SK-N-SH (cell line): ENCODE measurements around the gene FNDC3B. TPM values are rescaled to one million over a fixed set of nuclear protein-coding genes. Genes with fewer than 3 reads are reported as not detected.

Experiments
- CTCF ChIA-PET: fragments of 300-600, 350-600 bp; formaldehyde crosslinking; extraction: SDS; loops from one replicate; lab custom pipeline; 2021; lab: Yijun Ruan, JAX
- POLR2A ChIA-PET: fragments of 350-600 bp; sonication (Branson Sonifier 250); formaldehyde crosslinking; extraction: SDS; loops from one replicate; lab custom pipeline; 2020; ENCODE audit warnings: antibody characterized with exemption, inconsistent platforms; lab: Yijun Ruan, JAX
- DNase-seq: peaks from one replicate; pipeline ENCODE4 v3.0.0; 2012
- H2AFZ ChIP-seq: fragments of 200-600 bp; sonication (generic); 2 replicates; pipeline ENCODE4 v1.8.1; 2016; ENCODE audit warnings: antibody characterized with exemption, mild to moderate bottlenecking, low read depth
- H3F3A ChIP-seq: fragments of 200-600 bp; sonication (generic); replicated peaks from 2 replicates; pipeline ENCODE3; 2016; ENCODE audit warnings: antibody characterized with exemption, mild to moderate bottlenecking; ENCODE audit not compliant: insufficient read depth
- H3K27ac ChIP-seq, 2 experiments: fragments of 200-500 bp in 1 of 2; fragments of 200-600 bp in 1 of 2; sonication (Bioruptor generic) in 1 of 2; sonication (generic), shearing (Covaris generic) in 1 of 2; 2 replicates each; pipeline versions ENCODE4 v1.5.1 to v1.6.1; 2014 to 2016; ENCODE audit warnings: low read depth in 2 of 2, inconsistent platforms in 1 of 2, low read length in 1 of 2, mild to moderate bottlenecking in 1 of 2, mixed read lengths in 1 of 2
- H3K27me3 ChIP-seq: fragments of 200-600 bp; sonication (generic), shearing (Covaris generic); 2 replicates; pipeline ENCODE4 v1.6.1; 2016; ENCODE audit warnings: mixed run types; ENCODE audit not compliant: insufficient read depth
- H3K36me3 ChIP-seq, 2 experiments: fragments of 200-500 bp in 1 of 2; fragments of 200-600 bp in 1 of 2; sonication (Bioruptor generic) in 1 of 2; sonication (generic) in 1 of 2; replicated peaks in 1 of 2; 2 replicates each; pipeline versions ENCODE3 to v1.5.1; 2014 to 2016; ENCODE audit warnings: low read length in 1 of 2, mild to moderate bottlenecking in 1 of 2; ENCODE audit not compliant: insufficient read depth in 2 of 2, control insufficient read depth in 1 of 2
- H3K4me1 ChIP-seq, 2 experiments: fragments of 200-500 bp in 1 of 2; fragments of 200-600 bp in 1 of 2; sonication (Bioruptor generic) in 1 of 2; sonication (generic), shearing (Covaris generic) in 1 of 2; 2 replicates each; pipeline versions ENCODE4 v1.5.1 to v1.6.1; 2014 to 2016; ENCODE audit warnings: low read depth in 1 of 2, low read length in 1 of 2, mixed run types in 1 of 2; ENCODE audit not compliant: insufficient read depth in 2 of 2, control insufficient read depth in 1 of 2
- H3K4me2 ChIP-seq: fragments of 200-600 bp; sonication (generic), shearing (Covaris generic); 2 replicates; pipeline ENCODE4 v1.6.1; 2017; ENCODE audit warnings: mixed run types
- H3K4me3 ChIP-seq, 2 experiments: fragments of 200-500 bp in 1 of 2; fragments of 200-600 bp in 1 of 2; sonication (Bioruptor generic) in 1 of 2; sonication (generic), shearing (Covaris generic) in 1 of 2; 2 replicates each; pipeline versions ENCODE4 v1.5.1 to v1.8.1; 2014 to 2016; ENCODE audit warnings: low read depth in 2 of 2, inconsistent platforms in 1 of 2, low read length in 1 of 2, mild to moderate bottlenecking in 1 of 2, mixed read lengths in 1 of 2, moderate library complexity in 1 of 2
- H3K79me2 ChIP-seq: fragments of 200-600 bp; sonication (generic); 2 replicates; pipeline ENCODE4 v1.8.1; 2017; ENCODE audit warnings: mild to moderate bottlenecking; ENCODE audit not compliant: insufficient read depth
- H3K9ac ChIP-seq: fragments of 200-600 bp; sonication (generic); 2 replicates; pipeline ENCODE4 v1.6.1; 2017; ENCODE audit warnings: mixed run types
- H3K9me2 ChIP-seq: fragments of 200-600 bp; sonication (generic); 2 replicates; pipeline ENCODE4 v1.6.1; 2017; ENCODE audit warnings: mixed run types
- H3K9me3 ChIP-seq: fragments of 200-600 bp; sonication (generic); 2 replicates; pipeline ENCODE4 v1.6.1; 2017; ENCODE audit warnings: mixed run types, mild to moderate bottlenecking, moderate library complexity
- H4K20me1 ChIP-seq: fragments of 200-600 bp; sonication (generic); 2 replicates; pipeline ENCODE4 v1.6.1; 2017; ENCODE audit warnings: mild to moderate bottlenecking, mixed run types; ENCODE audit not compliant: insufficient read depth
- CHD2 ChIP-seq: fragments of 150-350 bp; IDR thresholded peaks from 2 replicates; pipeline ENCODE4 v1.6.1; 2018; ENCODE audit warnings: low read length; ENCODE audit not compliant: partially characterized antibody
- EZH2phosphoT487 ChIP-seq: fragments of 200-600 bp; sonication (generic); IDR thresholded peaks from 2 replicates; pipeline ENCODE4 v1.6.1; 2017; ENCODE audit warnings: low read depth, mixed run types, mild to moderate bottlenecking, antibody characterized with exemption, moderate library complexity, borderline replicate concordance
- FOSL2 ChIP-seq: IDR thresholded peaks from 2 replicates; pipeline ENCODE4 v1.4.0; 2012; ENCODE audit warnings: low read depth, mild to moderate bottlenecking, moderate library complexity, borderline replicate concordance
- FOXJ3 ChIP-seq: sonication (generic); formaldehyde crosslinking; IDR thresholded peaks from 2 replicates; pipeline ENCODE4 v1.5.1; 2020; ENCODE audit warnings: mild to moderate bottlenecking, missing genetic modification reagents
- FOXM1 ChIP-seq: IDR thresholded peaks from 2 replicates; pipeline ENCODE4 v1.4.0; 2012; ENCODE audit warnings: low read depth, mild to moderate bottlenecking
- GABPA ChIP-seq: IDR thresholded peaks from 2 replicates; pipeline ENCODE4 v1.4.0; 2012; ENCODE audit warnings: low read depth, mild to moderate bottlenecking
- NFIC ChIP-seq: IDR thresholded peaks from 2 replicates; pipeline ENCODE4 v1.4.0; 2012; ENCODE audit warnings: borderline replicate concordance
- POLR2AphosphoS5 ChIP-seq: IDR thresholded peaks from 2 replicates; pipeline ENCODE4 v1.6.1; 2012; ENCODE audit warnings: low read depth, low read length
- RFX5 ChIP-seq: IDR thresholded peaks from 2 replicates; pipeline ENCODE4 v1.6.1; 2012; ENCODE audit warnings: mild to moderate bottlenecking, improper control_type of control experiment, low read length
- TAF1 ChIP-seq: IDR thresholded peaks from 2 replicates; pipeline ENCODE4 v1.6.1; 2012; ENCODE audit warnings: low read depth, mild to moderate bottlenecking, low read length, moderate library complexity, borderline replicate concordance
- YY1 ChIP-seq: IDR thresholded peaks from 2 replicates; pipeline ENCODE4 v1.4.0; 2012; ENCODE audit warnings: low read depth, mild to moderate bottlenecking
- WGBS: methylation state at CpG from one replicate; pipeline ENCODE4 v1.1.6; 2017; ENCODE audit warnings: low lambda C conversion rate; 5-methylcytosine and 5-hydroxymethylcytosine counted together
- polyA plus RNA-seq, 3 experiments: library from polyadenylated mRNA; depleted of rRNA; stranded (reverse); fragments of >200 nt; gene quantifications; 2 replicates each; pipeline ENCODE4 v1.2.3, GENCODE V29; 2012
- TF ChIP-seq, protein P1 (sequence below): IDR thresholded peaks from 2 replicates; pipeline ENCODE4 v1.4.0; 2012; ENCODE audit warnings: low read depth, borderline replicate concordance
- TF ChIP-seq, protein P2 (sequence below): IDR thresholded peaks from 2 replicates; pipeline ENCODE4 v1.6.1; 2012; ENCODE audit warnings: mild to moderate bottlenecking, low read depth, low read length, moderate library complexity
- TF ChIP-seq, protein P3 (sequence below): IDR thresholded peaks from 2 replicates; pipeline ENCODE4 v1.4.0; 2012; ENCODE audit warnings: low read depth
- TF ChIP-seq, protein P4 (sequence below): fragments of 150-350 bp; IDR thresholded peaks from 2 replicates; pipeline ENCODE4 v1.6.1; 2017; ENCODE audit warnings: antibody characterized with exemption, low read length, low read depth, borderline replicate concordance

FNDC3B gene
- polyA plus RNA-seq, 1 of the 3 experiments (the other 2 are of a cell fraction) = 10.4 TPM

DNA sequence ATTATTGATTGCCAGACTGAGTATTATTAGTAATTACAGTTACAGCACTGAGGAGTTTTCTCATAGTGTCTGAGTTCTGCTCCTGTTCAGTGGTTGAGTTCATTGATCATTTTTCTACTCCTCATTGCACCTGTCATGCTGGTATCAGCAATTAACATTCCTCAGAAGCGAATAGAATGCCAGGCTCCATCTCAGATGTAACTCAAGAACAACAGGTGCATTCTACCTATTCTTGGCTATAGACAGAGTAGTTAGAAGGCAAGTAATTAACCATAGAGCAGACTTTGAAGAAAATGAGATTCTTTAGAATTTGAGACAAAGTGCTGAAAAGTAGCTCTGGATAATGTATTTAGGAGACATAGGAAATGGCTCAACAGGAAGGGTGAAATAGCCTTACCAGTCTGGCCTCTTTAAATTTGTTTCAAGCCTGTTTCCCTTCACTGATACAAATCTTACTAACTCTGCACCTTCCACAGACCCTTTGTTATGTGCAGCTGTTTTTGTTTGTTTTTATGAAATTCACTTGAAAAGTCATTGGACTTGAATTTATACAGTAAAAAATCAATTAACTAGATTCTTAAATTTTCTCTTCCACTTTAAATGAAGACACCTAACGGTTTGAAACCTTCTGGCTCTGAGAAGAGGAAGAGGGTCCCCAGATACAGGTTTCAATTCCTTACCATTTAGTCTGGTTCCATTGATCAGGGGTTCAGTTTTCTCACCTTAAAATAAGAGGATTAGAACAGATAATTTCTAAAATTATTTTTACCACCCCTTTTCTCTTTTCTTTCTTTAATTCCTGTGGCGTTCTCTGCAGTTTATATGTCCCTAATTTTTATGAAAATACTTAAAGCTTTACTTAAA is 109.6 kb downstream of the FNDC3B start:
- CTCF ChIA-PET = no interaction called here
- H3K4me3 ChIP-seq = no peak overlapping the region
- WGBS = 97% methylated on average over 3 of the region's 3 CpGs
- peaks cover 45% of the 10 kb centered on the region for H3F3A ChIP-seq
- DNase-seq = no peak
- POLR2A ChIA-PET = no interaction called here
- H3K36me3 ChIP-seq = peaks cover 0 to 28% of the 10 kb centered on the region in 2 experiments
- H3K9me3 ChIP-seq = no peaks in the 10 kb centered on the region
- peak overlapping the region; percentile 16 to 51; a peak in 3 of 4 replicates for H3K27ac ChIP-seq
- H3K79me2 ChIP-seq = peaks cover 94% of the 10 kb centered on the region
- H3K9me2 ChIP-seq = no peaks in the 10 kb centered on the region
- TF ChIP-seq FOXJ3 (no peak), RFX5 (no peak), YY1 (no peak), NFIC (no peak), CHD2 (no peak), FOSL2 (no peak)
- TF ChIP-seq, protein P1, sequence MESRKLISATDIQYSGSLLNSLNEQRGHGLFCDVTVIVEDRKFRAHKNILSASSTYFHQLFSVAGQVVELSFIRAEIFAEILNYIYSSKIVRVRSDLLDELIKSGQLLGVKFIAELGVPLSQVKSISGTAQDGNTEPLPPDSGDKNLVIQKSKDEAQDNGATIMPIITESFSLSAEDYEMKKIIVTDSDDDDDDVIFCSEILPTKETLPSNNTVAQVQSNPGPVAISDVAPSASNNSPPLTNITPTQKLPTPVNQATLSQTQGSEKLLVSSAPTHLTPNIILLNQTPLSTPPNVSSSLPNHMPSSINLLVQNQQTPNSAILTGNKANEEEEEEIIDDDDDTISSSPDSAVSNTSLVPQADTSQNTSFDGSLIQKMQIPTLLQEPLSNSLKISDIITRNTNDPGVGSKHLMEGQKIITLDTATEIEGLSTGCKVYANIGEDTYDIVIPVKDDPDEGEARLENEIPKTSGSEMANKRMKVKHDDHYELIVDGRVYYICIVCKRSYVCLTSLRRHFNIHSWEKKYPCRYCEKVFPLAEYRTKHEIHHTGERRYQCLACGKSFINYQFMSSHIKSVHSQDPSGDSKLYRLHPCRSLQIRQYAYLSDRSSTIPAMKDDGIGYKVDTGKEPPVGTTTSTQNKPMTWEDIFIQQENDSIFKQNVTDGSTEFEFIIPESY = no peak
- TF ChIP-seq, protein P2, sequence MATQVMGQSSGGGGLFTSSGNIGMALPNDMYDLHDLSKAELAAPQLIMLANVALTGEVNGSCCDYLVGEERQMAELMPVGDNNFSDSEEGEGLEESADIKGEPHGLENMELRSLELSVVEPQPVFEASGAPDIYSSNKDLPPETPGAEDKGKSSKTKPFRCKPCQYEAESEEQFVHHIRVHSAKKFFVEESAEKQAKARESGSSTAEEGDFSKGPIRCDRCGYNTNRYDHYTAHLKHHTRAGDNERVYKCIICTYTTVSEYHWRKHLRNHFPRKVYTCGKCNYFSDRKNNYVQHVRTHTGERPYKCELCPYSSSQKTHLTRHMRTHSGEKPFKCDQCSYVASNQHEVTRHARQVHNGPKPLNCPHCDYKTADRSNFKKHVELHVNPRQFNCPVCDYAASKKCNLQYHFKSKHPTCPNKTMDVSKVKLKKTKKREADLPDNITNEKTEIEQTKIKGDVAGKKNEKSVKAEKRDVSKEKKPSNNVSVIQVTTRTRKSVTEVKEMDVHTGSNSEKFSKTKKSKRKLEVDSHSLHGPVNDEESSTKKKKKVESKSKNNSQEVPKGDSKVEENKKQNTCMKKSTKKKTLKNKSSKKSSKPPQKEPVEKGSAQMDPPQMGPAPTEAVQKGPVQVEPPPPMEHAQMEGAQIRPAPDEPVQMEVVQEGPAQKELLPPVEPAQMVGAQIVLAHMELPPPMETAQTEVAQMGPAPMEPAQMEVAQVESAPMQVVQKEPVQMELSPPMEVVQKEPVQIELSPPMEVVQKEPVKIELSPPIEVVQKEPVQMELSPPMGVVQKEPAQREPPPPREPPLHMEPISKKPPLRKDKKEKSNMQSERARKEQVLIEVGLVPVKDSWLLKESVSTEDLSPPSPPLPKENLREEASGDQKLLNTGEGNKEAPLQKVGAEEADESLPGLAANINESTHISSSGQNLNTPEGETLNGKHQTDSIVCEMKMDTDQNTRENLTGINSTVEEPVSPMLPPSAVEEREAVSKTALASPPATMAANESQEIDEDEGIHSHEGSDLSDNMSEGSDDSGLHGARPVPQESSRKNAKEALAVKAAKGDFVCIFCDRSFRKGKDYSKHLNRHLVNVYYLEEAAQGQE = no peak
- TF ChIP-seq, protein P3, sequence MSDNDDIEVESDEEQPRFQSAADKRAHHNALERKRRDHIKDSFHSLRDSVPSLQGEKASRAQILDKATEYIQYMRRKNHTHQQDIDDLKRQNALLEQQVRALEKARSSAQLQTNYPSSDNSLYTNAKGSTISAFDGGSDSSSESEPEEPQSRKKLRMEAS = no peak
- no peaks in the 10 kb centered on the region for H4K20me1 ChIP-seq
- no peaks in the 10 kb centered on the region for H3K27me3 ChIP-seq
- peaks cover 22 to 39% of the 10 kb centered on the region in 2 experiments for H3K4me1 ChIP-seq
- no peak overlapping the region for H3K9ac ChIP-seq
- H2AFZ ChIP-seq = no peak overlapping the region
- peak overlapping the region; percentile 13; the same call in 1 of the 2 replicates for H3K4me2 ChIP-seq

DNA sequence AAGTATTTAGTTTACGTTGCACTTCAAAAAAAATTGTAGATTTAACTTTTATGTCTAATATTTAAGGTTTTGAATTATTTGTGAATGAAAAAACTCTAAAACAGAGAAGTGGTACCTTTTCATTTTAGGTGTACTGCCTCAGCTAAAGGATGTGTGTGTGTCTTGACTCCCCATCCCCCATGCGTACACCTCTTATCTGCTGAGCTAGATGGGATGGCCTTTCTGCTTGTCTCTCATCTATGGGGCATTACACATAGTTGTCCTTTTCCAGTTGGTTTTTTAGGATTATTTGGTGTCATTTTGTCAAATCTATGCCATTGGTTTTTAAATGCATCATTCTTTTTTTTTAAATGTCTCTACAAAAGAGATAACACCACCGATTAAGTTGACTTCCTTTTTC is 110.9 kb downstream of the FNDC3B start:
- Histone ChIP-seq H3F3A (peaks cover 55% of the 10 kb centered on the region), H3K4me3 (no peak overlapping the region), H3K36me3 (peaks cover 0 to 17% of the 10 kb centered on the region in 2 experiments), H2AFZ (no peak overlapping the region), H3K4me1 (peaks cover 22 to 53% of the 10 kb centered on the region in 2 experiments), H3K9me2 (no peaks in the 10 kb centered on the region), H4K20me1 (no peaks in the 10 kb centered on the region), H3K27me3 (no peaks in the 10 kb centered on the region), H3K9ac (no peak overlapping the region), H3K27ac (peak overlapping the region in 1 of 2 experiments; percentile 7; a peak in 1 of 4 replicates), H3K4me2 (no peak overlapping the region), H3K9me3 (no peaks in the 10 kb centered on the region), H3K79me2 (peaks cover 94% of the 10 kb centered on the region)
- ChIA-PET POLR2A (no interaction called here), CTCF (no interaction called here)
- no peak for DNase-seq
- WGBS = 96% methylated on average over 3 of the region's 3 CpGs
- TF ChIP-seq EZH2phosphoT487 (no peak), FOXM1 (no peak), RFX5 (no peak), TAF1 (no peak), GABPA (no peak), POLR2AphosphoS5 (no peak)
- TF ChIP-seq, protein P2 = no peak
- TF ChIP-seq, protein P4, sequence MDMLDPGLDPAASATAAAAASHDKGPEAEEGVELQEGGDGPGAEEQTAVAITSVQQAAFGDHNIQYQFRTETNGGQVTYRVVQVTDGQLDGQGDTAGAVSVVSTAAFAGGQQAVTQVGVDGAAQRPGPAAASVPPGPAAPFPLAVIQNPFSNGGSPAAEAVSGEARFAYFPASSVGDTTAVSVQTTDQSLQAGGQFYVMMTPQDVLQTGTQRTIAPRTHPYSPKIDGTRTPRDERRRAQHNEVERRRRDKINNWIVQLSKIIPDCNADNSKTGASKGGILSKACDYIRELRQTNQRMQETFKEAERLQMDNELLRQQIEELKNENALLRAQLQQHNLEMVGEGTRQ = no peak
